K562 (cell line): ENCODE data around the gene FARSA. TPM values are rescaled to one million over a fixed set of nuclear protein-coding genes. Genes with fewer than 3 reads are reported as not detected.

Source experiments
- CHD1 ChIP-seq: fragments of 200-600 bp; sonication (generic); IDR thresholded peaks from one replicate; pipeline ENCODE4 v1.6.1; 2012; ENCODE audit warnings: mild to moderate bottlenecking, moderate library complexity, low read length, inconsistent platforms
- CREB1 ChIP-seq, 2 experiments: sonication (generic) in 1 of 2; formaldehyde crosslinking in 1 of 2; IDR thresholded peaks; 2 replicates each; pipeline versions ENCODE4 v1.6.1 to v1.8.0; 2012 to 2022; ENCODE audit warnings: inconsistent platforms in 1 of 2, mild to moderate bottlenecking in 1 of 2, missing genetic modification reagents in 1 of 2, moderate library complexity in 1 of 2
- DMBX1 ChIP-seq: fragments of 250-450 bp; sonication (Bioruptor Pico); IDR thresholded peaks from 2 replicates; pipeline ENCODE4 v1.8.0; 2022; ENCODE audit warnings: inconsistent platforms, mild to moderate bottlenecking, moderate library complexity, borderline replicate concordance
- EP300 ChIP-seq: IDR thresholded peaks from 2 replicates; pipeline ENCODE4 v1.6.1; 2012; ENCODE audit warnings: low read length, improper control_type of control experiment
- HLTF ChIP-seq: fragments of 450-650 bp; IDR thresholded peaks from 2 replicates; pipeline ENCODE4 v1.6.1; 2016
- HMG20A ChIP-seq: fragments of 450-650 bp; formaldehyde crosslinking; conservative IDR thresholded peaks from 2 replicates; pipeline ENCODE4 v1.4.0; 2020; ENCODE audit warnings: mild to moderate bottlenecking, mixed read lengths
- HOMEZ ChIP-seq: fragments of 250-450 bp; sonication (Bioruptor Pico); IDR thresholded peaks from 2 replicates; pipeline ENCODE4 v1.4.0; 2020; ENCODE audit warnings: mild to moderate bottlenecking, moderate library complexity
- KAT7 ChIP-seq: sonication (generic); formaldehyde crosslinking; IDR thresholded peaks from 2 replicates; pipeline ENCODE4 v1.8.0; 2022; ENCODE audit warnings: missing genetic modification reagents, mild to moderate bottlenecking, borderline replicate concordance
- POU5F1 ChIP-seq: fragments of 150-350 bp; IDR thresholded peaks from 2 replicates; pipeline ENCODE4 v1.6.1; 2014; ENCODE audit warnings: borderline replicate concordance, low read length, low read depth, mild to moderate bottlenecking; ENCODE audit not compliant: partially characterized antibody
- PRPF4 ChIP-seq: fragments of 200-400 bp; formaldehyde crosslinking; IDR thresholded peaks from one replicate; pipeline ENCODE4 v1.6.1; 2017; ENCODE audit warnings: low read length, low read depth, mild to moderate bottlenecking; ENCODE audit not compliant: insufficient read depth, poor library complexity, severe bottlenecking
- RCOR1 ChIP-seq, 2 experiments: IDR thresholded peaks; 2 replicates each; pipeline ENCODE4 v1.6.1; 2012; ENCODE audit warnings: low read depth in 2 of 2, low read length in 2 of 2, borderline replicate concordance in 1 of 2, improper control_type of control experiment in 1 of 2
- ZKSCAN8 ChIP-seq: fragments of 200-800 bp; sonication (Bioruptor generic); IDR thresholded peaks from 2 replicates; pipeline ENCODE4 v1.6.1; 2016; ENCODE audit warnings: missing genetic modification characterization, missing compliant biosample characterization
- ZNF165 ChIP-seq: fragments of 250-450 bp; sonication (Bioruptor Pico); IDR thresholded peaks from 2 replicates; pipeline ENCODE4 v1.4.0; 2020; ENCODE audit warnings: borderline replicate concordance
- ZNF174 ChIP-seq: fragments of 250-450 bp; sonication (Bioruptor Pico); IDR thresholded peaks from 2 replicates; pipeline ENCODE4 v1.4.0; 2020; ENCODE audit warnings: mild to moderate bottlenecking
- polyA plus RNA-seq, 8 experiments: library from polyadenylated mRNA; depleted of rRNA in 4 of 8; stranded (reverse) in 5 of 8; unstranded in 3 of 8; fragments of >200 nt; fragmentation: Nextera tagmentation in 2 of 8; fragmentation: Illumina TruSeq in 1 of 8; extraction: Ambion mirVana in 2 of 8; extraction: Trizol in 1 of 8; gene quantifications; 2 replicates each; pipeline versions ENCODE4 v1.2.1 to v1.2.3, GENCODE V29; 2011 to 2014; ENCODE audit warnings: inconsistent platforms in 1 of 8, missing spikeins in 1 of 8
- total RNA-seq, 7 experiments: library from RNA; depleted of rRNA in 6 of 7; stranded (reverse); fragments of >200 nt in 6 of 7; fragmentation: Illumina TruSeq in 2 of 7; extraction: Trizol in 2 of 7; gene quantifications; 2 replicates each; pipeline versions ENCODE4 v1.2.1 to v1.2.3, GENCODE V29; 2011 to 2021; ENCODE audit warnings: low replicate concordance in 1 of 7
- TF ChIP-seq, protein P1 (sequence below): sonication (generic); formaldehyde crosslinking; IDR thresholded peaks from 2 replicates; pipeline ENCODE4 v1.8.0; 2022; ENCODE audit warnings: mild to moderate bottlenecking, missing genetic modification reagents
- TF ChIP-seq, protein P2 (sequence below): sonication (generic); formaldehyde crosslinking; IDR thresholded peaks from 2 replicates; pipeline ENCODE4 v1.8.0; 2022; ENCODE audit warnings: mild to moderate bottlenecking, missing genetic modification reagents
- TF ChIP-seq, protein P3 (sequence below): fragments of 450-650 bp; formaldehyde crosslinking; conservative IDR thresholded peaks from 2 replicates; pipeline ENCODE4 v1.4.0; 2022; ENCODE audit warnings: mild to moderate bottlenecking, missing genetic modification characterization

Gene FARSA
- total and polyA plus RNA-seq, 9 of the 15 experiments (the other 6 are each of a cell fraction or from before 2014, with no cell fraction given) = 25.2 to 237 (median 89.6) TPM

- TF ChIP-seq, protein P1, sequence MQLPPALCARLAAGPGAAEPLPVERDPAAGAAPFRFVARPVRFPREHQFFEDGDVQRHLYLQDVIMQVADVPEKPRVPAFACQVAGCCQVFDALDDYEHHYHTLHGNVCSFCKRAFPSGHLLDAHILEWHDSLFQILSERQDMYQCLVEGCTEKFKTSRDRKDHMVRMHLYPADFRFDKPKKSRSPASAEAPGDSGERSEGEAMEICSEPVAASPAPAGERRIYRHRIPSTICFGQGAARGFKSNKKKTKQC = peak; percentile 84; the same call in 1 of the 2 replicates
- peak; percentile 68 for TF ChIP-seq CREB1 (IDR thresholded peaks at IDR 0.05)
- peak; percentile 76; the same call in 1 of the 2 replicates for TF ChIP-seq CREB1 (CRISPR knock-in tag; IDR thresholded peaks at IDR 0.05)
- no peak for TF ChIP-seq CHD1
- TF ChIP-seq PRPF4 = peak; percentile 98
- peak in 1 of 2 experiments; percentile 17; a peak in 1 of 4 replicates for TF ChIP-seq RCOR1 (IDR thresholded peaks at IDR 0.05; ENCODE audit: borderline replicate concordance in 1 of 2, low read depth in 2 of 2, low read length in 2 of 2)
- TF ChIP-seq DMBX1 (CRISPR knock-in tag) = 0 out of 2 replicates have a peak, but pooled peaks have one; percentile 12
- TF ChIP-seq ZNF165 (CRISPR knock-in tag) = no peak
- TF ChIP-seq HMG20A (CRISPR knock-in tag) = no peak
- TF ChIP-seq, protein P2, sequence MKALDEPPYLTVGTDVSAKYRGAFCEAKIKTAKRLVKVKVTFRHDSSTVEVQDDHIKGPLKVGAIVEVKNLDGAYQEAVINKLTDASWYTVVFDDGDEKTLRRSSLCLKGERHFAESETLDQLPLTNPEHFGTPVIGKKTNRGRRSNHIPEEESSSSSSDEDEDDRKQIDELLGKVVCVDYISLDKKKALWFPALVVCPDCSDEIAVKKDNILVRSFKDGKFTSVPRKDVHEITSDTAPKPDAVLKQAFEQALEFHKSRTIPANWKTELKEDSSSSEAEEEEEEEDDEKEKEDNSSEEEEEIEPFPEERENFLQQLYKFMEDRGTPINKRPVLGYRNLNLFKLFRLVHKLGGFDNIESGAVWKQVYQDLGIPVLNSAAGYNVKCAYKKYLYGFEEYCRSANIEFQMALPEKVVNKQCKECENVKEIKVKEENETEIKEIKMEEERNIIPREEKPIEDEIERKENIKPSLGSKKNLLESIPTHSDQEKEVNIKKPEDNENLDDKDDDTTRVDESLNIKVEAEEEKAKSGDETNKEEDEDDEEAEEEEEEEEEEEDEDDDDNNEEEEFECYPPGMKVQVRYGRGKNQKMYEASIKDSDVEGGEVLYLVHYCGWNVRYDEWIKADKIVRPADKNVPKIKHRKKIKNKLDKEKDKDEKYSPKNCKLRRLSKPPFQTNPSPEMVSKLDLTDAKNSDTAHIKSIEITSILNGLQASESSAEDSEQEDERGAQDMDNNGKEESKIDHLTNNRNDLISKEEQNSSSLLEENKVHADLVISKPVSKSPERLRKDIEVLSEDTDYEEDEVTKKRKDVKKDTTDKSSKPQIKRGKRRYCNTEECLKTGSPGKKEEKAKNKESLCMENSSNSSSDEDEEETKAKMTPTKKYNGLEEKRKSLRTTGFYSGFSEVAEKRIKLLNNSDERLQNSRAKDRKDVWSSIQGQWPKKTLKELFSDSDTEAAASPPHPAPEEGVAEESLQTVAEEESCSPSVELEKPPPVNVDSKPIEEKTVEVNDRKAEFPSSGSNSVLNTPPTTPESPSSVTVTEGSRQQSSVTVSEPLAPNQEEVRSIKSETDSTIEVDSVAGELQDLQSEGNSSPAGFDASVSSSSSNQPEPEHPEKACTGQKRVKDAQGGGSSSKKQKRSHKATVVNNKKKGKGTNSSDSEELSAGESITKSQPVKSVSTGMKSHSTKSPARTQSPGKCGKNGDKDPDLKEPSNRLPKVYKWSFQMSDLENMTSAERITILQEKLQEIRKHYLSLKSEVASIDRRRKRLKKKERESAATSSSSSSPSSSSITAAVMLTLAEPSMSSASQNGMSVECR (CRISPR knock-in tag) = peak; percentile 98
- TF ChIP-seq HOMEZ (CRISPR knock-in tag) = no peak
- no peak; the same call in 1 of the 2 replicates for TF ChIP-seq KAT7 (CRISPR knock-in tag)
- no peak for TF ChIP-seq ZKSCAN8 (CRISPR knock-in tag)
- no peak for TF ChIP-seq EP300
- no peak for TF ChIP-seq POU5F1
- TF ChIP-seq, protein P3, sequence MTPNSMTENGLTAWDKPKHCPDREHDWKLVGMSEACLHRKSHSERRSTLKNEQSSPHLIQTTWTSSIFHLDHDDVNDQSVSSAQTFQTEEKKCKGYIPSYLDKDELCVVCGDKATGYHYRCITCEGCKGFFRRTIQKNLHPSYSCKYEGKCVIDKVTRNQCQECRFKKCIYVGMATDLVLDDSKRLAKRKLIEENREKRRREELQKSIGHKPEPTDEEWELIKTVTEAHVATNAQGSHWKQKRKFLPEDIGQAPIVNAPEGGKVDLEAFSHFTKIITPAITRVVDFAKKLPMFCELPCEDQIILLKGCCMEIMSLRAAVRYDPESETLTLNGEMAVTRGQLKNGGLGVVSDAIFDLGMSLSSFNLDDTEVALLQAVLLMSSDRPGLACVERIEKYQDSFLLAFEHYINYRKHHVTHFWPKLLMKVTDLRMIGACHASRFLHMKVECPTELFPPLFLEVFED (CRISPR knock-in tag) = 0 out of 2 replicates have a peak, but pooled peaks have one; percentile 27
- TF ChIP-seq ZNF174 (CRISPR knock-in tag) = no peak
- peak; percentile 67; the same call in 1 of the 2 replicates for TF ChIP-seq HLTF
Observed at GRCh38 chr19:12937927-12938778, 4.6 kb upstream of the FARSA start, which contains the start of gene CALR (continued).
